Prostate gland (tissue), 2 donors: ENCODE measurements around the gene DPYD.

Experiments
- POLR2A ChIP-seq: fragments of 450-650 bp; IDR thresholded peaks from one replicate; pipeline ENCODE4 v1.6.1; 2016; ENCODE audit warnings: antibody characterized with exemption, mild to moderate bottlenecking
- TF ChIP-seq, protein P1 (sequence below), 4 experiments: fragments of 200-600 bp in 2 of 4; fragments of 450-650 bp in 2 of 4; sonication (generic) in 2 of 4; IDR thresholded peaks; 1 replicate in 3 of 4; 2 replicates in 1 of 4; pipeline ENCODE4 v1.5.1; 2016 to 2019; ENCODE audit warnings: antibody characterized with exemption in 4 of 4, mild to moderate bottlenecking in 2 of 4, moderate library complexity in 2 of 4

DNA sequence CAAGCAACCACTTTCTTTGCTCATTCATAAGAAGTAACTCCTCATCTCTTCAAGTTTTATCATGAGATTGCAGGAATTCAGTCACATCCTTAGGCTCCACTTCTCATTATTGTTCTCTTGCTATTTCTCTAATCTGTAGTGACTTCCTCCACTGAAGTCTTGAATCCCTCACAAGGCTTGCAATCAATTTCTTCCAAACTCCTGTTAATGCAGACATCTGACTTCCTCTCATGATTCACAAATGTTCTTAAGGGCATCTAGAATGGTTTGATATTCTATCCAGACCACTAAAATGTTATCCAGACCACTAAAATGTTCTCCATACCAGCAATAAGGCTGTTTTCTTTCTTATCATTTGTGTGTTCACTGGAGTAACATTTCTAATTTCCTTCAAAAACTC lies 528.1 kb downstream of the DPYD start:
- TF ChIP-seq, protein P1, sequence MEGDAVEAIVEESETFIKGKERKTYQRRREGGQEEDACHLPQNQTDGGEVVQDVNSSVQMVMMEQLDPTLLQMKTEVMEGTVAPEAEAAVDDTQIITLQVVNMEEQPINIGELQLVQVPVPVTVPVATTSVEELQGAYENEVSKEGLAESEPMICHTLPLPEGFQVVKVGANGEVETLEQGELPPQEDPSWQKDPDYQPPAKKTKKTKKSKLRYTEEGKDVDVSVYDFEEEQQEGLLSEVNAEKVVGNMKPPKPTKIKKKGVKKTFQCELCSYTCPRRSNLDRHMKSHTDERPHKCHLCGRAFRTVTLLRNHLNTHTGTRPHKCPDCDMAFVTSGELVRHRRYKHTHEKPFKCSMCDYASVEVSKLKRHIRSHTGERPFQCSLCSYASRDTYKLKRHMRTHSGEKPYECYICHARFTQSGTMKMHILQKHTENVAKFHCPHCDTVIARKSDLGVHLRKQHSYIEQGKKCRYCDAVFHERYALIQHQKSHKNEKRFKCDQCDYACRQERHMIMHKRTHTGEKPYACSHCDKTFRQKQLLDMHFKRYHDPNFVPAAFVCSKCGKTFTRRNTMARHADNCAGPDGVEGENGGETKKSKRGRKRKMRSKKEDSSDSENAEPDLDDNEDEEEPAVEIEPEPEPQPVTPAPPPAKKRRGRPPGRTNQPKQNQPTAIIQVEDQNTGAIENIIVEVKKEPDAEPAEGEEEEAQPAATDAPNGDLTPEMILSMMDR (IDR thresholded peaks at IDR 0.05): no peak
- no peak for TF ChIP-seq POLR2A
